GM19328 (cell line): ENCODE data around the gene BANK1.

Experiments used
- ATAC-seq: cut with Tn5 transposase; IDR thresholded peaks from one replicate; pipeline ENCODE4 v1.9.1; 2021; ENCODE audit warnings: mild to moderate bottlenecking, moderate library complexity; ENCODE audit not compliant: unreplicated experiment

BANK1 gene

GRCh38 chr4:101790521-101791181, at the start of gene BANK1:
Gene BANK1, plus strand, starts transcription at chr4:101790730. Its CDS starts 151 bp downstream, at chr4:101790881.
- ATAC-seq, result peak; percentile 100

DNA sequence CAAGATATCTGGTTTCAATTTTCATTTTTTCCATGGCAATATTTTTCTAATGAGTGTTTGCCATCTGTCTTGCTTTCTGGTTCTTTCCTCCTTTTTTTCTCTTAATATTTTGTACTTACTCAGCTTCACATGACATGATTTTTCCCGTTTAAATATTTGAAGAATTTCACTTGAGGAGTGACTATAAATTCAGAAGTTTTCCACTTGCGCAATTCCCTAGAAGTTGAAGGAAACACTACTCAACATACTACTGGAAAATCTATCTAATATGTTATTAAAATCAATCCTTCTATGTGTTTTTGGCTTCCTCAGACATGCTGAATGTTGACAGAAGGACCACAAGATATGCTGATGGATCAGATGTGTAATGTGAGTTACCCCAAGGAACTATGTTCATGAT, 36.8 kb upstream of the BANK1 start:
- ATAC-seq, result no peak

GRCh38 chr4:101756181-101756580, 34.3 kb upstream of the BANK1 start:
- ATAC-seq, result no peak

GRCh38 chr4:101761405-101761804, 29.1 kb upstream of the BANK1 start:
- no peak for ATAC-seq

DNA sequence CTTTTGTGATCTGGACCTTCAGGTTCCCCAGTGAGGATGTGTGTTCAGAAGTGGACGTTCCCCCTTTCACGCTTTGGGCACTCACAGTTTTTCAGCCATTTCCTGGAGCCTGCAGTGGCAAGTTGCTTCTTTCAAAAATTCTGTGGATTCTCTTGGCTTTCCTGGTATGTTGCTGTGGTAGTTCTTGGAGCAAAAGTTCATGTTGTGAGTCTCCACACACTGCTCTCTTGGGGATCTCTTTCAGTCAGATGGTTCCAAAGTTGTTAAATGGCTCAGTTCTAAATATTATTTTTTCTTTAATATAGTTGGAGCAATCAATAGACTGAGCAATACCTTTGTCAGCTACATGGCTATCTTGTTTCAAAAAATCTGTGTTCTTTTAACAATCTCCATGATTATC, 28.5 kb upstream of the BANK1 start:
- ATAC-seq, result no peak

DNA sequence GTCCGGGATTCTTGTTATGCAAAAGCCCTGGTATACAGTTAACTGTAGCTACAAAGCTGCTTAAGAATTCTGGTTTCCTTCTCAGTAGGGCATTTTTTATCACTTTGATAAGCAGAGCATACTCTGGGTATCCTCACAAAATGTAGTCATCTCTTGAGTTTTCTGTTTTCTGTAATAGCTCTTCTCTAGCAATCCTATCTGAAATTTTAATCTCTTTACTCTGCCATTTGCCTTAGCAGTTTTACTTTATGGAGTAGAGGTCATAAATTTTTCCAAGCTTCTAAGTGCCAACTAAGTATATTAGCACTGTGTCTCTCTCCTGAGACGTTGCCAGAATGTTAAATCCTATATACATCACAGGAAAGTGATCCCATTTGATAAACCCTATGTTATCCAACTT, 28.0 kb upstream of the BANK1 start:
- no peak for ATAC-seq

GRCh38 chr4:101763576-101763975, 27.0 kb upstream of the BANK1 start:
- no peak for ATAC-seq

DNA sequence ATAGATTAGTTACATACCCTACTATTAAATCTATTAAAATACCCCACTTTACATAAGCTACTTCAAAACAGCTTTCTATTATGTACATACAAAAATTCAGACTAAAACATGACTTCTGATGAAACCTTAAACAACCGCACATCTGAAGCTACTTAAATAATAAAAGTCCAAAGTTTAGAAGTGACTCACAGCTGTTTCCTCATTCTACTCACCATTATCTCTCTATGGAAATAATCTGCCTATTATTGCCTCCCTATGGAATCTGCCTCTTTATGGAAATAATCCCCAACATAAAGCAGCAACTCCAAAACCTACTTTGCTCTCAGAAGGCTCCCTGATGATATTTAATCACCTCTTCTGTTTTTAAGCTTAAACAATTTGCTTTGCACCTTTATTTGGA, 15.7 kb upstream of the BANK1 start:
- ATAC-seq, result no peak

GRCh38 chr4:101777431-101777830, 13.1 kb upstream of the BANK1 start:
- no peak for ATAC-seq

DNA sequence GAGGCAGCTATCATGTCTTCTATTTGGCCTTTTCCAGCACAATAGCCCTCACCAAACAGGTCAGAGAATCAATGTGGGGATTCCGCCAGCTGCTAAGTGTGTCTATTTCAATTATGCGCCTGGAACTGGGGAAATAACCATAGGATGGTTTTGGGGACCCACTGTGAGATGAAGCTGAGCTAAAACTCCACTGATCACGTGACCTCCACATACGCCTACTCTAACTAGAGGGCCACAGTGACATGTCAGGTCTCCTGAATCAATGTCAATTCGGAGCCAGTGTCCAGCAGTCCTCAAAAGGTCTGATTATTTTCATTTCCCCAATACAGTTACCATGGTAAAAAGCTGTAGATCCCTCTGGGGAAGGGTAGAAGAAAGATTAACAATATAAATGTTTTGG, 10.2 kb upstream of the BANK1 start:
- no peak for ATAC-seq

DNA sequence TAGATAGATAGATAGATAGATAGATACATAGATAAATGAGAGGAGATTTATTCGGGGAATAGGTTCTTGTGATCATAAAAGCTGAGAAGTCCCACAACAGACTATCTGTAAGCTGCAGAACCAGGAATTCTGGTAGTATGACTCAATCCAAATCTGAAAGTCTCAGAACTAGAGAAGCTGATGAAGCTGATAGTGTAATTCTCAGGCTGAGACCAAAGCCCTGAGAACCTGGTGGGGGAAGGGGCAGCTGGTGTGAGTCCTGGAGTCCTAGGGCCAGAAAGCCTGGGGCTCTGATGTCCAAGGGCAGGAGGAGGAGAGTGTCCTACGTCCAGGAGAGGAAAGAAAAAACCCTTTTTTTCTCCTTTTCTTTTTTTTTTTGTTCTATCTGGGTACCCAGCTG, 8.0 kb upstream of the BANK1 start:
- no peak for ATAC-seq

DNA sequence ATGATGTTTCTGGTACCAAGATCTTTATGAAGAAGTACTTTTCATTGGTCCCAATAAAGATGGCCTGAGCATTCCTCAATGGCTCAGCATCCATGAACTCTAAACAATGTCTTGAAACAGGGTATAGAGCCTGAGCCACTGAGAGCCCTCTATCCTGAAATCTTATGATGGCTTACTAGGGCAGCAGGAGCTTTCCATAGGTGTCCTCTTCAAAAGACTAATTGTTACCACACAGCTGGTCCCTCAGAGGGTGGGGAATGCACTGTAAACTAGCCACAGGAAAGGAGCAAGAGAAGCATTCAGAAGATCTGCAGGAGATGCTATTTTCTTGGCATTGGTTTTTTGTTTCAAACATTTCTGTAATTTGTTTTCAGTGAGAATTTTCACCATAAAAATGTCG, 5.6 kb upstream of the BANK1 start:
- ATAC-seq, result no peak

GRCh38 chr4:101785486-101785885, 5.0 kb upstream of the BANK1 start:
- ATAC-seq, result no peak

- no peak for ATAC-seq
Measured at GRCh38 chr4:101787701-101788316, 2.7 kb upstream of the BANK1 start.

GRCh38 chr4:101791182-101791558, 640 bp downstream of the BANK1 start:
- ATAC-seq, result no peak

DNA sequence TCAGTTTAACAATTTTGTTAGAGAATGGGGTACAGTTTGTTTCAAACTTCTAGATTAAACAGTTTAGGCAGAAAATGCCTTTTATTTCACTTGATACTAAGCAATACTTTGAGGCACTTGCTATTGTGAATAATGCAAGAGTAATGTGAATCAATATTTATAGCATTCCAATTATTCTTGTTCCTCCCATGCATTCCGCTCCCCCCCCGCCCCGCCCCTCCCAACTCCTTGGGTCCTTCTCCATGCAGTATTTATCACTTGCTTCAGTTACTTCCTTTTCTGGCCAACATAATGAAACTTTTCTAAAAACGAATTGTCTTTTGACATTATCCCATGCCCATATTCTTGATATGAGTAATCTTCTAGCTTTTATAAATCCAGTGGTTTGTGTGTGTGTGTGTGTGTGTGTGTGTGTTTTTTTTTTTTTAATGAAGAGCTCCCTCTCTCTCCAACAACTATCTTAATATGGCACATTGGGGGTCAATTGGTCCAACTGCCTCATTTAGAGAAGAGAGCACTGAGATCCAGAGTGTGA, 1.6 kb downstream of the BANK1 start:
- ATAC-seq, result no peak

GRCh38 chr4:101793397-101793796, 2.9 kb downstream of the BANK1 start:
- ATAC-seq, result no peak

DNA sequence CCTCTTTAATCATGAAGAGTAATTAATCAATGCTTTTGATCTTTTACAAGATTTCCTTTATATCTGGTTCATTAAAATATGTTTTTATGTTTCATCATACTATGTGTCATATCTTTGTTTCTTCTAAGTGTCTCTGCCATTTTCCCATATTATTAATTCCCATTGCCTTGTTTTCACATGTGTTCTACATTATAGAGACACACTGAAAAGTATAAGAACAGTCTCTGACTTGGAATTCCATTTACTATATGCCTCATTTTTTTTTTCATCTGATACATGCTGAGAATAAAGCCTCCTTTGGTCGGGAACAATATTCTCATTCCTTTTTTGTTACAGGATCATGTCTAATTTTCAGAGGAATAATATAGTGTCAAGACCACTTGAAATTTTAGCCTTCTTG, 4.3 kb downstream of the BANK1 start:
- ATAC-seq, result no peak

DNA sequence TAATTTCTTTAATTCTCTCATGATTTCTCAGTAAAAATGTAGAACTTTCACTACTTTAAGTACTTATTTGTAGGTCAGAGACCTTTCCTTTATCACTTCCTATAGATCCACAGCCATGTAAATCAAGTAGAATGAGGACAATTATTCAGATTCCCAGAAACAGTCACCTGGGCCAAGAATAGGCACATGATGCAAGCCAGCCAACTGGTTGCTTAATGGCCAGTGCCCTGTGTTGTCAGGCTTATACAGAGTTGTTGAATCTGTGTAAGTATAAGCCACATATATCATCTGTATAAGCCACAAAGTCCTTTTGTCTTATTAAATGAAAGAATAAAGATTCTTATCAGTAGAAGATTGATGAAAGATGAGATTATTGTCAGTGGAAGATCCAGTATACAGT, 5.2 kb downstream of the BANK1 start:
- no peak for ATAC-seq

DNA sequence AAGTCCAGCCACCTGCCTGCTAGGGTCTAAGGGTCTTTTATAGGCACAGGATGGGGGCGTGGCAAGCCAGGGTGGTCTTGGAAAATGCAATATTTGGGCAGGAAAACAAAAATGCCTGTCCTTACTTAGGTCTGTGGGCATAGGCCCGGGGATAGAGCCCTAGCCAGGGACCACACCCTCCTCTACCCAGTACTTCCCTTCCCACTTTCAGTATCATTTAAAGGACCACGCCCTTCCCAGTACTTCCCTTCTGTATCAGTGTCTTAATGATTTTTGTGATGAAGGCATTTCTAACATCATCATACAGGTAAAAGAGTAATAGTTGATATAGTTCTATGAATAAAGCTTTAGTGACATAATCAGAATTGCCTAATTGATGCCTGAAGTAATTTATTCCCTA, 11.4 kb downstream of the BANK1 start:
- no peak for ATAC-seq

DNA sequence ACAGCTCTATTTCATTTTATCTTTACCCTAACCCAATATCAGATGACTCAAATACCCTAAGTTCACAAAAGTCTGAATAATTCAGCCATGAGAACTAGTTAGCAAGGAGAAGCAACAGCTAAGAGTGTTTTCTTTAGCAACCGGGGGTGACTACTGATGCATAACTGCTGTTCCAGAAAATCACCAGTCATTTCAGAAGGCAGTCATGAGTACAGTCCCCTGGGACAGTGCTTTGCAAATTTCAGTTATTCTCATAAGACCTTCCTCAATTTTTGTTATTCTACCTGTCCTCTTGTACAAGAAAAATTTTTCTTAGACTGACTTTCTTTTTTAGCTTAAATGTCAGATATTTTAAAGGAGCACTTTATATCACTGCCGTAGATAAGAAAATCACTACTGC, 16.4 kb downstream of the BANK1 start:
- peak; percentile 99 for ATAC-seq

GRCh38 chr4:101807351-101807750, 16.8 kb downstream of the BANK1 start:
- peak; percentile 27 for ATAC-seq

DNA sequence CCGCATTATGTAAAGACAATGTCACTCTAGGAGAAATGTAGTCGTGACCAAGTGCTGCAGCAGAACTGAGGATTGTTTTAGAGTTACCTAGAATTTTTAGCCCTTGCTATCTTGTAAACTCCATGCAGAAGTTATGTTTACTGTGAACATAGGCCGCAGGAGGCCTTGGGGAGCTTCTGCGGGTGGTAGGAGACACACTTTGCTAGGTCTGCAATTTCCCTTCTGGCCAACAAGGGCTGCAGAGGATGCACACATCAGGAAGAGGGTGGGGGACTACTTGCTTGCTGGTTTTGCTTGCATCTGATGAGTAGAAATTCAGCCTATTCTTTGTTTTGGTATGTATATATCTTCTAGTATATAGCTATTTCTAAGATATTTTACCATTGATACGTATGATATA, 23.1 kb downstream of the BANK1 start:
- ATAC-seq, result peak; percentile 71
